ENCODE measurements around the gene FHIT. TPM values are rescaled to one million over a fixed set of nuclear protein-coding genes. Genes with fewer than 3 reads are reported as not detected.

The FHIT gene
- polyA plus RNA-seq, 1 experiment, result 0.11 TPM

- ChIA-PET POLR2A (no interaction called here), CTCF (interaction anchor here (1.5 kb wide), 1 partner anchor 14 kb away, joined by 3 read pairs; no protein-coding TSS in a partner anchor)
- no peaks in the 10 kb centered on the region for H3K36me3 ChIP-seq (ENCODE audit: control insufficient read depth, insufficient read depth, low read length)
- TF ChIP-seq, protein P1, sequence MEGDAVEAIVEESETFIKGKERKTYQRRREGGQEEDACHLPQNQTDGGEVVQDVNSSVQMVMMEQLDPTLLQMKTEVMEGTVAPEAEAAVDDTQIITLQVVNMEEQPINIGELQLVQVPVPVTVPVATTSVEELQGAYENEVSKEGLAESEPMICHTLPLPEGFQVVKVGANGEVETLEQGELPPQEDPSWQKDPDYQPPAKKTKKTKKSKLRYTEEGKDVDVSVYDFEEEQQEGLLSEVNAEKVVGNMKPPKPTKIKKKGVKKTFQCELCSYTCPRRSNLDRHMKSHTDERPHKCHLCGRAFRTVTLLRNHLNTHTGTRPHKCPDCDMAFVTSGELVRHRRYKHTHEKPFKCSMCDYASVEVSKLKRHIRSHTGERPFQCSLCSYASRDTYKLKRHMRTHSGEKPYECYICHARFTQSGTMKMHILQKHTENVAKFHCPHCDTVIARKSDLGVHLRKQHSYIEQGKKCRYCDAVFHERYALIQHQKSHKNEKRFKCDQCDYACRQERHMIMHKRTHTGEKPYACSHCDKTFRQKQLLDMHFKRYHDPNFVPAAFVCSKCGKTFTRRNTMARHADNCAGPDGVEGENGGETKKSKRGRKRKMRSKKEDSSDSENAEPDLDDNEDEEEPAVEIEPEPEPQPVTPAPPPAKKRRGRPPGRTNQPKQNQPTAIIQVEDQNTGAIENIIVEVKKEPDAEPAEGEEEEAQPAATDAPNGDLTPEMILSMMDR (IDR thresholded peaks at IDR 0.05; ENCODE audit: insufficient read depth, low read depth, low read length), result no peak
- DNase-seq (ENCODE audit: low read depth), result no peak
- no peaks in the 10 kb centered on the region for H3K27me3 ChIP-seq (ENCODE audit: control insufficient read depth, insufficient read depth, low read length)
- H3K4me3 ChIP-seq (ENCODE audit: low read depth, low read length), result no peak overlapping the region
Observed at GRCh38 chr3:59791774-59792308, 1459.4 kb downstream of the FHIT start.

GRCh38 chr3:59790241-59790640 lies 1461.0 kb downstream of the FHIT start:
- no peak for DNase-seq (ENCODE audit: low read depth)
- Histone ChIP-seq H3K4me3 (ENCODE audit: low read depth, low read length) (no peak overlapping the region), H3K36me3 (ENCODE audit: control insufficient read depth, insufficient read depth, low read length) (no peaks in the 10 kb centered on the region), H3K27me3 (ENCODE audit: control insufficient read depth, insufficient read depth, low read length) (no peaks in the 10 kb centered on the region)
- CTCF ChIA-PET, result no interaction called here
- POLR2A ChIA-PET, result no interaction called here
- TF ChIP-seq, protein P1 (IDR thresholded peaks at IDR 0.05; ENCODE audit: insufficient read depth, low read depth, low read length), result no peak

GRCh38 chr3:59788801-59789200 lies 1462.5 kb downstream of the FHIT start:
- Histone ChIP-seq H3K27me3 (ENCODE audit: control insufficient read depth, insufficient read depth, low read length) (no peaks in the 10 kb centered on the region), H3K4me3 (ENCODE audit: low read depth, low read length) (no peak overlapping the region), H3K36me3 (ENCODE audit: control insufficient read depth, insufficient read depth, low read length) (no peaks in the 10 kb centered on the region)
- TF ChIP-seq, protein P1 (IDR thresholded peaks at IDR 0.05; ENCODE audit: insufficient read depth, low read depth, low read length), result no peak
- DNase-seq (ENCODE audit: low read depth), result no peak
- ChIA-PET POLR2A (no interaction called here), CTCF (interaction anchor here (1.1 kb wide), 1 partner anchor 10 kb away, joined by 3 read pairs; no protein-coding TSS in a partner anchor)

- no peak overlapping the region for H3K4me3 ChIP-seq (ENCODE audit: low read depth, low read length)
- H3K36me3 ChIP-seq (ENCODE audit: control insufficient read depth, insufficient read depth, low read length), result no peaks in the 10 kb centered on the region
- no peak for DNase-seq (ENCODE audit: low read depth)
- CTCF ChIA-PET, result interaction anchor here (1.2 kb wide), 1 partner anchor 13 kb away, joined by 6 read pairs; no protein-coding TSS in a partner anchor
- POLR2A ChIA-PET, result no interaction called here
- TF ChIP-seq, protein P1 (IDR thresholded peaks at IDR 0.05; ENCODE audit: insufficient read depth, low read depth, low read length), result no peak
- H3K27me3 ChIP-seq (ENCODE audit: control insufficient read depth, insufficient read depth, low read length), result no peaks in the 10 kb centered on the region
Observed at GRCh38 chr3:59788133-59788532, 1463.1 kb downstream of the FHIT start.

- no peak for DNase-seq (ENCODE audit: low read depth)
- Histone ChIP-seq H3K27me3 (ENCODE audit: control insufficient read depth, insufficient read depth, low read length) (no peaks in the 10 kb centered on the region), H3K4me3 (ENCODE audit: low read depth, low read length) (no peak overlapping the region), H3K36me3 (ENCODE audit: control insufficient read depth, insufficient read depth, low read length) (no peaks in the 10 kb centered on the region)
- ChIA-PET CTCF (interaction anchor here (0.6 kb wide), 1 partner anchor 95 kb away, joined by 3 read pairs; no protein-coding TSS in a partner anchor), POLR2A (no interaction called here)
- TF ChIP-seq, protein P1 (IDR thresholded peaks at IDR 0.05; ENCODE audit: insufficient read depth, low read depth, low read length), result no peak
Observed at GRCh38 chr3:59786374-59786773, 1464.9 kb downstream of the FHIT start.

Data from BJ (cell line).